HepG2 (cell line): ENCODE results near the gene METTL1. TPM values are rescaled to one million over a fixed set of nuclear protein-coding genes. Genes with fewer than 3 reads are reported as not detected.

Source experiments
- CEBPB ChIP-seq: IDR thresholded peaks from 2 replicates; pipeline ENCODE4 v1.6.1; 2011; ENCODE audit warnings: low read depth, low read length, improper control_type of control experiment, borderline replicate concordance
- DDIT3 ChIP-seq: sonication (generic); formaldehyde crosslinking; IDR thresholded peaks from 2 replicates; pipeline ENCODE4 v1.4.0; 2020; ENCODE audit warnings: mild to moderate bottlenecking, missing genetic modification reagents
- ESRRA ChIP-seq: sonication (generic); formaldehyde crosslinking; IDR thresholded peaks from 2 replicates; pipeline ENCODE4 v1.5.1; 2020; ENCODE audit warnings: mild to moderate bottlenecking, low read depth, missing genetic modification reagents
- FOSL2 ChIP-seq: sonication (generic); formaldehyde crosslinking; IDR thresholded peaks from 2 replicates; pipeline ENCODE4 v1.4.0; 2020; ENCODE audit warnings: missing genetic modification reagents
- MZF1 ChIP-seq: sonication (generic); formaldehyde crosslinking; IDR thresholded peaks from 2 replicates; pipeline ENCODE4 v1.8.1; 2023; ENCODE audit warnings: mild to moderate bottlenecking, missing genetic modification reagents, borderline replicate concordance
- NR2C2 ChIP-seq: sonication (generic); formaldehyde crosslinking; IDR thresholded peaks from 2 replicates; pipeline ENCODE4 v1.4.0; 2020; ENCODE audit warnings: missing genetic modification reagents, mild to moderate bottlenecking, moderate library complexity, borderline replicate concordance
- PBX2 ChIP-seq: IDR thresholded peaks from 2 replicates; pipeline ENCODE4 v1.6.1; 2016; ENCODE audit warnings: control low read depth
- RORA ChIP-seq: sonication (generic); formaldehyde crosslinking; IDR thresholded peaks from 2 replicates; pipeline ENCODE4 v1.5.0; 2020; ENCODE audit warnings: mild to moderate bottlenecking, missing genetic modification reagents, moderate library complexity
- SATB2 ChIP-seq: sonication (generic); formaldehyde crosslinking; IDR thresholded peaks from 2 replicates; pipeline ENCODE4 v1.5.0; 2020; ENCODE audit warnings: missing genetic modification reagents
- TAF1 ChIP-seq: sonication (generic); formaldehyde crosslinking; IDR thresholded peaks from 2 replicates; pipeline ENCODE4 v1.4.0; 2020; ENCODE audit warnings: missing genetic modification reagents
- TCF7 ChIP-seq: sonication (generic); IDR thresholded peaks from 2 replicates; pipeline ENCODE4 v1.6.1; 2016; ENCODE audit warnings: antibody characterized with exemption, low read depth
- TERF1 ChIP-seq: sonication (generic); formaldehyde crosslinking; IDR thresholded peaks from 2 replicates; pipeline ENCODE4 v1.8.0; 2022; ENCODE audit warnings: mild to moderate bottlenecking, missing genetic modification reagents, moderate library complexity
- ZNF101 ChIP-seq: sonication (generic); formaldehyde crosslinking; IDR thresholded peaks from 2 replicates; pipeline ENCODE4 v1.4.0; 2020; ENCODE audit warnings: mild to moderate bottlenecking, low read depth, missing genetic modification reagents, borderline replicate concordance
- ZNF12 ChIP-seq: sonication (generic); formaldehyde crosslinking; IDR thresholded peaks from 2 replicates; pipeline ENCODE4 v1.5.0; 2020; ENCODE audit warnings: missing genetic modification reagents
- ZNF362 ChIP-seq: sonication (generic); formaldehyde crosslinking; IDR thresholded peaks from 2 replicates; pipeline ENCODE4 v1.4.0; 2020; ENCODE audit warnings: missing genetic modification reagents, mild to moderate bottlenecking, borderline replicate concordance
- ZNF678 ChIP-seq: sonication (generic); formaldehyde crosslinking; IDR thresholded peaks from 2 replicates; pipeline ENCODE4 v1.4.0; 2020; ENCODE audit warnings: mild to moderate bottlenecking, missing genetic modification reagents
- ZNF792 ChIP-seq: IDR thresholded peaks from 2 replicates; pipeline ENCODE4 v1.6.1; 2016
- ZNF878 ChIP-seq: sonication (generic); formaldehyde crosslinking; IDR thresholded peaks from 2 replicates; pipeline ENCODE4 v1.8.1; 2023; ENCODE audit warnings: mild to moderate bottlenecking, missing genetic modification reagents, moderate library complexity
- ZNF883 ChIP-seq: sonication (generic); formaldehyde crosslinking; IDR thresholded peaks from 2 replicates; pipeline ENCODE4 v1.5.1; 2020; ENCODE audit warnings: mild to moderate bottlenecking, missing genetic modification reagents; ENCODE audit errors: not compliant biosample characterization
- polyA plus RNA-seq, 8 experiments: library from polyadenylated mRNA; depleted of rRNA in 3 of 8; stranded (reverse) in 7 of 8; unstranded in 1 of 8; fragments of >200 nt; fragmentation: Illumina TruSeq in 4 of 8; extraction: Trizol in 4 of 8; gene quantifications; 2 replicates each; pipeline versions ENCODE4 v1.2.1 to v1.2.3, GENCODE V29; 2011 to 2016; ENCODE audit warnings: low read depth in 4 of 8, missing spikeins in 1 of 8, mixed read lengths in 1 of 8; ENCODE audit not compliant: insufficient read depth in 1 of 8
- total RNA-seq, 5 experiments: library from RNA; depleted of rRNA; stranded (reverse); fragments of >200 nt; fragmentation: Illumina TruSeq; extraction: Trizol; gene quantifications; 2 replicates each; pipeline ENCODE4 v1.2.3, GENCODE V29; 2016; ENCODE audit warnings: low read depth in 1 of 5
- TF ChIP-seq, protein P1 (sequence below): IDR thresholded peaks from 2 replicates; pipeline ENCODE4 v1.6.1; 2016; ENCODE audit warnings: missing biosample characterization, missing genetic modification reagents, low read depth
- TF ChIP-seq, protein P2 (sequence below): sonication (generic); formaldehyde crosslinking; IDR thresholded peaks from 2 replicates; pipeline ENCODE4 v1.5.0; 2020; ENCODE audit warnings: missing genetic modification reagents

The METTL1 gene
- total and polyA plus RNA-seq, 2 of the 13 experiments (the other 11 are each of a cell fraction or from before 2014, with no cell fraction given): 34.7 to 36.9 TPM

GRCh38 chr12:57751788-57752667, 19.9 kb downstream of the METTL1 start, which contains the start of gene CDK4 (continued):
- TF ChIP-seq TERF1 (CRISPR knock-in tag) (no peak), DDIT3 (CRISPR knock-in tag) (no peak), PBX2 (CRISPR knock-in tag) (0 out of 2 replicates have a peak, but pooled peaks have one; percentile 44), ZNF792 (CRISPR knock-in tag) (no peak; the same call in 1 of the 2 replicates), ESRRA (CRISPR knock-in tag) (peak; percentile 65; the same call in 1 of the 2 replicates), FOSL2 (CRISPR knock-in tag) (peak; percentile 52; the same call in 1 of the 2 replicates), TCF7 (no peak), TAF1 (peak; percentile 75; the same call in 1 of the 2 replicates), ZNF362 (peak; percentile 62; the same call in 1 of the 2 replicates), SATB2 (CRISPR knock-in tag) (no peak), NR2C2 (CRISPR knock-in tag) (peak; percentile 83), ZNF878 (CRISPR knock-in tag) (peak; percentile 5; the same call in 1 of the 2 replicates), ZNF678 (CRISPR knock-in tag) (0 out of 2 replicates have a peak, but pooled peaks have one; percentile 81), ZNF101 (CRISPR knock-in tag) (peak; percentile 84; the same call in 1 of the 2 replicates), ZNF883 (CRISPR knock-in tag) (peak; percentile 96), ZNF12 (CRISPR knock-in tag) (no peak; the same call in 1 of the 2 replicates), MZF1 (CRISPR knock-in tag) (no peak; the same call in 1 of the 2 replicates), CEBPB (no peak), RORA (CRISPR knock-in tag) (no peak)
- TF ChIP-seq, protein P1, sequence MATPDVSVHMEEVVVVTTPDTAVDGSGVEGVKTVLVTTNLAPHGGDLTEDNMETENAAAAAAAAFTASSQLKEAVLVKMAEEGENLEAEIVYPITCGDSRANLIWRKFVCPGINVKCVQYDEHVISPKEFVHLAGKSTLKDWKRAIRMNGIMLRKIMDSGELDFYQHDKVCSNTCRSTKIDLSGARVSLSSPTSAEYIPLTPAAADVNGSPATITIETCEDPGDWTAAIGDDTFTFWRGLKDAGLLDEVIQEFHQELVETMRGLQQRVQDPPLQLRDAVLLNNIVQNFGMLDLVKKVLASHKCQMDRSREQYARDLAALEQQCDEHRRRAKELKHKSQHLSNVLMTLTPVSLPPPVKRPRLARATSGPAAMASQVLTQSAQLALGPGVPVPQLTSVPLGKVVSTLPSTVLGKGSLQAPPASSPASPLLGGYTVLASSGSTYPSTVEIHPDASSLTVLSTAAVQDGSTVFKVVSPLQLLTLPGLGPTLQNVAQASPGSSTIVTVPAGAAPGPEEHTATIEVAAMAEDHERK: no peak; the same call in 1 of the 2 replicates
- TF ChIP-seq, protein P2, sequence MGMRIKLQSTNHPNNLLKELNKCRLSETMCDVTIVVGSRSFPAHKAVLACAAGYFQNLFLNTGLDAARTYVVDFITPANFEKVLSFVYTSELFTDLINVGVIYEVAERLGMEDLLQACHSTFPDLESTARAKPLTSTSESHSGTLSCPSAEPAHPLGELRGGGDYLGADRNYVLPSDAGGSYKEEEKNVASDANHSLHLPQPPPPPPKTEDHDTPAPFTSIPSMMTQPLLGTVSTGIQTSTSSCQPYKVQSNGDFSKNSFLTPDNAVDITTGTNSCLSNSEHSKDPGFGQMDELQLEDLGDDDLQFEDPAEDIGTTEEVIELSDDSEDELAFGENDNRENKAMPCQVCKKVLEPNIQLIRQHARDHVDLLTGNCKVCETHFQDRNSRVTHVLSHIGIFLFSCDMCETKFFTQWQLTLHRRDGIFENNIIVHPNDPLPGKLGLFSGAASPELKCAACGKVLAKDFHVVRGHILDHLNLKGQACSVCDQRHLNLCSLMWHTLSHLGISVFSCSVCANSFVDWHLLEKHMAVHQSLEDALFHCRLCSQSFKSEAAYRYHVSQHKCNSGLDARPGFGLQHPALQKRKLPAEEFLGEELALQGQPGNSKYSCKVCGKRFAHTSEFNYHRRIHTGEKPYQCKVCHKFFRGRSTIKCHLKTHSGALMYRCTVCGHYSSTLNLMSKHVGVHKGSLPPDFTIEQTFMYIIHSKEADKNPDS (CRISPR knock-in tag): peak; percentile 54; the same call in 1 of the 2 replicates
